K562 (cell line): ENCODE results near the gene CHPF. TPM values are rescaled to one million over a fixed set of nuclear protein-coding genes. Genes with fewer than 3 reads are reported as not detected.

Experiments
- ATAC-seq: fragments of 200-7000 bp; cut with Tn5 transposase; 3 replicates; pipeline ENCODE4 v1.9.1; 2020; ENCODE audit warnings: moderate library complexity
- BruUV-seq: library from RNA; stranded (reverse); fragments of 400-500 nt; replicated peaks from 2 replicates; lab custom pipeline; 2021; lab: Mats Ljungman, UMichigan
- CTCF ChIA-PET: fragments of 300-600 bp; formaldehyde crosslinking; extraction: SDS; loops from one replicate; lab custom pipeline; 2021; ENCODE audit warnings: low intra/inter-chr PET ratio; lab: Yijun Ruan, JAX
- POLR2A ChIA-PET: fragments of 300-600, 350-650 bp; sonication (Branson Sonifier 250); formaldehyde crosslinking; extraction: SDS; loops from one replicate; lab custom pipeline; 2021; ENCODE audit warnings: antibody characterized with exemption, inconsistent platforms; lab: Yijun Ruan, JAX
- DNase-seq, 4 experiments: peaks; one replicate each; pipeline versions ENCODE4 v3.0.0 to v3.0.0-alpha.2; 2011 to 2018; ENCODE audit warnings: low spot score in 3 of 4, mixed read lengths in 3 of 4; ENCODE audit errors: extremely low read depth in 1 of 4
- FAIRE-seq: peaks from 2 replicates; lab custom pipeline; 2011; peaks lifted over from hg19 to GRCh38; lab: Jason Lieb, UNC
- H2AFZ ChIP-seq: 2 replicates; pipeline ENCODE4 v1.6.0; 2011; ENCODE audit warnings: low read depth, low read length, control low read depth, inconsistent platforms
- H3K27ac ChIP-seq: fragments of 200-600 bp; 3 replicates; pipeline ENCODE4 v1.8.0; 2011; ENCODE audit warnings: low read depth, mild to moderate bottlenecking, control low read depth, inconsistent platforms, low read length, moderate library complexity, mixed read lengths; ENCODE audit errors: extremely low read depth
- H3K27me3 ChIP-seq, 2 experiments: fragments of 300-600 bp in 1 of 2; 2 replicates in 1 of 2; 3 replicates in 1 of 2; pipeline versions ENCODE4 v1.6.0 to v1.8.0; 2011; ENCODE audit warnings: inconsistent platforms in 2 of 2, low read length in 2 of 2, mild to moderate bottlenecking in 1 of 2, mixed read lengths in 1 of 2, moderate library complexity in 1 of 2; ENCODE audit not compliant: control insufficient read depth in 2 of 2, insufficient read depth in 2 of 2
- H3K36me3 ChIP-seq: fragments of 300-600 bp; 3 replicates; pipeline ENCODE4 v1.8.0; 2011; ENCODE audit warnings: mild to moderate bottlenecking, low read length, inconsistent platforms; ENCODE audit not compliant: control insufficient read depth, insufficient read depth
- H3K4me1 ChIP-seq, 2 experiments: fragments of 200-600 bp in 1 of 2; replicated peaks in 1 of 2; 2 replicates in 1 of 2; 3 replicates in 1 of 2; pipeline versions ENCODE4 v1.5.1 to v1.8.0; 2011; ENCODE audit warnings: inconsistent platforms in 2 of 2, low read length in 2 of 2, mild to moderate bottlenecking in 1 of 2, mixed read lengths in 1 of 2, moderate library complexity in 1 of 2; ENCODE audit not compliant: control insufficient read depth in 2 of 2, insufficient read depth in 2 of 2
- H3K4me2 ChIP-seq: 2 replicates; pipeline ENCODE4 v1.6.1; 2011; ENCODE audit warnings: low read length, control low read depth, inconsistent platforms, mixed read lengths; ENCODE audit not compliant: insufficient read depth
- H3K4me3 ChIP-seq: fragments of 200-600 bp; sonication (generic), shearing (Covaris generic); 2 replicates; pipeline ENCODE4 v1.5.1; 2016; ENCODE audit warnings: control low read depth, inconsistent platforms
- H3K79me2 ChIP-seq: fragments of 200-600 bp; 3 replicates; pipeline ENCODE4 v1.8.0; 2011; ENCODE audit warnings: low read length, inconsistent platforms; ENCODE audit not compliant: control insufficient read depth, insufficient read depth
- H3K9ac ChIP-seq, 2 experiments: 2 replicates each; pipeline versions ENCODE4 v1.6.0 to v1.6.1; 2011; ENCODE audit warnings: low read depth in 2 of 2, low read length in 2 of 2, control low read depth in 1 of 2, inconsistent platforms in 1 of 2, mild to moderate bottlenecking in 1 of 2, mixed read lengths in 1 of 2; ENCODE audit not compliant: insufficient read depth in 1 of 2
- H3K9me1 ChIP-seq: one replicate; pipeline ENCODE4 v1.6.0; 2011; ENCODE audit warnings: inconsistent platforms, mild to moderate bottlenecking, low read length, moderate library complexity; ENCODE audit not compliant: control insufficient read depth, insufficient read depth
- H3K9me3 ChIP-seq: replicated peaks from 2 replicates; pipeline ENCODE4 v1.5.1; 2011; ENCODE audit warnings: low read depth, low read length, inconsistent platforms; ENCODE audit not compliant: control insufficient read depth, insufficient read depth
- H4K20me1 ChIP-seq: replicated peaks from 2 replicates; pipeline ENCODE4 v1.6.1; 2011; ENCODE audit warnings: low read length, inconsistent platforms, mixed read lengths; ENCODE audit not compliant: control insufficient read depth, insufficient read depth
- FOXJ2 ChIP-seq: fragments of 200-800 bp; sonication (Bioruptor generic); IDR thresholded peaks from 2 replicates; pipeline ENCODE4 v1.6.1; 2016; ENCODE audit warnings: missing genetic modification characterization, missing compliant biosample characterization
- PHB2 ChIP-seq: fragments of 450-650 bp; IDR thresholded peaks from 2 replicates; pipeline ENCODE4 v1.6.1; 2017; ENCODE audit warnings: low read depth
- ZNF41 ChIP-seq: fragments of 250-450 bp; sonication (Bioruptor Pico); conservative IDR thresholded peaks from 2 replicates; pipeline ENCODE4 v1.4.0; 2020; ENCODE audit warnings: mild to moderate bottlenecking
- ZNF699 ChIP-seq: fragments of 250-450 bp; sonication (Bioruptor Pico); IDR thresholded peaks from 2 replicates; pipeline ENCODE4 v1.8.0; 2021; ENCODE audit warnings: mild to moderate bottlenecking, moderate library complexity; ENCODE audit not compliant: insufficient replicate concordance
- ZNF778 ChIP-seq: fragments of 450-650 bp; formaldehyde crosslinking; IDR thresholded peaks from 2 replicates; pipeline ENCODE4 v1.4.0; 2020; ENCODE audit warnings: mild to moderate bottlenecking, moderate library complexity
- WGBS: fragments of 100-300 bp; shearing (Covaris generic); methylation state at CpG from one replicate; pipeline ENCODE4 v1.1.6; 2016; ENCODE audit warnings: low coverage, mixed read lengths; ENCODE audit not compliant: insufficient coverage; ENCODE audit errors: missing lambda C conversion rate; 5-methylcytosine and 5-hydroxymethylcytosine counted together
- in situ Hi-C: fragments of 300-500 bp; cut with MboI; formaldehyde crosslinking; loops from 4 replicates; pipeline ENCODE4 v1.15.0; 2018; ENCODE audit warnings: inconsistent platforms, mixed read lengths
- intact Hi-C: fragments of 100-400 bp; cut with micrococcal nuclease; formaldehyde crosslinking; loops from 2 replicates; pipeline ENCODE4 v1.14.2; 2022
- polyA plus RNA-seq, 8 experiments: library from polyadenylated mRNA; depleted of rRNA in 4 of 8; stranded (reverse) in 5 of 8; unstranded in 3 of 8; fragments of >200 nt; fragmentation: Nextera tagmentation in 2 of 8; fragmentation: Illumina TruSeq in 1 of 8; extraction: Ambion mirVana in 2 of 8; extraction: Trizol in 1 of 8; gene quantifications; 2 replicates each; pipeline versions ENCODE4 v1.2.1 to v1.2.3, GENCODE V29; 2011 to 2014; ENCODE audit warnings: inconsistent platforms in 1 of 8, missing spikeins in 1 of 8
- total RNA-seq, 7 experiments: library from RNA; depleted of rRNA in 6 of 7; stranded (reverse); fragments of >200 nt in 6 of 7; fragmentation: Illumina TruSeq in 2 of 7; extraction: Trizol in 2 of 7; gene quantifications; 2 replicates each; pipeline versions ENCODE4 v1.2.1 to v1.2.3, GENCODE V29; 2011 to 2021; ENCODE audit warnings: low replicate concordance in 1 of 7
- TF ChIP-seq, protein P1 (sequence below): sonication (generic); formaldehyde crosslinking; IDR thresholded peaks from 2 replicates; pipeline ENCODE4 v1.8.1; 2023; ENCODE audit warnings: mild to moderate bottlenecking, missing genetic modification reagents

CHPF gene
- total and polyA plus RNA-seq, 9 of the 15 experiments (the other 6 are each of a cell fraction or from before 2014, with no cell fraction given): 0.15 to 57.2 (median 7.9) TPM

DNA sequence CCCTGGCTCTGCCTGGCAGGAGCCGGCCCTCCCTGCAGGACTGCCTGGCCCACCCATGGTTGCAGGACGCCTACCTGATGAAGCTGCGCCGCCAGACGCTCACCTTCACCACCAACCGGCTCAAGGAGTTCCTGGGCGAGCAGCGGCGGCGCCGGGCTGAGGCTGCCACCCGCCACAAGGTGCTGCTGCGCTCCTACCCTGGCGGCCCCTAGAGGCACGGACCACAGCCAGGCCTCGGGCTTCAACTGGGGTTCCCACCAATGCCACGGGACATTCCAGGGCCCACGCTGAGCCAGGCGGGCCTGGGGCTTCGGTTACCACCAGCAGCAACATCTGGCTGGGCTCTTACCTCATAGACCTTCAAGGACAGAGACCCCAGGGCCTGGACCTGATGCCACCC, 51.0 kb downstream of the CHPF start:
- WGBS: 76% methylated on average over 8 of the region's 20 CpGs
- no peak for TF ChIP-seq PHB2
- TF ChIP-seq ZNF41 (CRISPR knock-in tag): no peak
- TF ChIP-seq, protein P1, sequence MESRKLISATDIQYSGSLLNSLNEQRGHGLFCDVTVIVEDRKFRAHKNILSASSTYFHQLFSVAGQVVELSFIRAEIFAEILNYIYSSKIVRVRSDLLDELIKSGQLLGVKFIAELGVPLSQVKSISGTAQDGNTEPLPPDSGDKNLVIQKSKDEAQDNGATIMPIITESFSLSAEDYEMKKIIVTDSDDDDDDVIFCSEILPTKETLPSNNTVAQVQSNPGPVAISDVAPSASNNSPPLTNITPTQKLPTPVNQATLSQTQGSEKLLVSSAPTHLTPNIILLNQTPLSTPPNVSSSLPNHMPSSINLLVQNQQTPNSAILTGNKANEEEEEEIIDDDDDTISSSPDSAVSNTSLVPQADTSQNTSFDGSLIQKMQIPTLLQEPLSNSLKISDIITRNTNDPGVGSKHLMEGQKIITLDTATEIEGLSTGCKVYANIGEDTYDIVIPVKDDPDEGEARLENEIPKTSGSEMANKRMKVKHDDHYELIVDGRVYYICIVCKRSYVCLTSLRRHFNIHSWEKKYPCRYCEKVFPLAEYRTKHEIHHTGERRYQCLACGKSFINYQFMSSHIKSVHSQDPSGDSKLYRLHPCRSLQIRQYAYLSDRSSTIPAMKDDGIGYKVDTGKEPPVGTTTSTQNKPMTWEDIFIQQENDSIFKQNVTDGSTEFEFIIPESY (CRISPR knock-in tag): peak; percentile 68
- TF ChIP-seq ZNF778: no peak
- no peak for TF ChIP-seq FOXJ2 (tag)
- TF ChIP-seq ZNF699 (CRISPR knock-in tag): no peak
- TF ChIP-seq, all 486 proteins: peak for 1
- H3K4me3 ChIP-seq: no peak overlapping the region
- no peaks in the 10 kb centered on the region for H3K36me3 ChIP-seq
- peaks cover 19 to 69% of the 10 kb centered on the region in 2 experiments for H3K4me1 ChIP-seq
- ChIA-PET CTCF (no interaction called here), POLR2A (no interaction called here)
- FAIRE-seq: no peak
- DNase-seq: no peak
- no peak overlapping the region; a peak in 2 of 4 replicates for H3K9ac ChIP-seq
- H3K4me2 ChIP-seq: no peak overlapping the region
- no peaks in the 10 kb centered on the region for H3K9me1 ChIP-seq
- H4K20me1 ChIP-seq: no peaks in the 10 kb centered on the region
- no peaks in the 10 kb centered on the region for H3K9me3 ChIP-seq
- no TSS peak for BruUV-seq
- peaks cover 11% of the 10 kb centered on the region; the same call in 2 of the 3 replicates for H3K79me2 ChIP-seq
- H3K27me3 ChIP-seq: no peaks in the 10 kb centered on the region
- ATAC-seq: no peak
- intact Hi-C loops: no loop called here
- H3K27ac ChIP-seq: no peak overlapping the region
- H2AFZ ChIP-seq: no peak overlapping the region
- in situ Hi-C loops: loop anchor here (5.0 kb wide), 1 partner anchor 35 kb away; no protein-coding TSS in a partner anchor
